Esophagus squamous epithelium (tissue), 5 donors: ENCODE results near the gene NDUFA11. TPM values are rescaled to one million over a fixed set of nuclear protein-coding genes. Genes with fewer than 3 reads are reported as not detected.

ENCODE experiments used
- DNase-seq: peaks from one replicate; lab custom pipeline; 2025; lab: John Stamatoyannopoulos, UW
- H3K27ac ChIP-seq, 4 donors: fragments of 200-600 bp; sonication (generic); one replicate each; pipeline ENCODE4 v1.5.1; 2016 to 2019; ENCODE audit warnings: mild to moderate bottlenecking in 1 of 4
- H3K27me3 ChIP-seq, 4 donors: fragments of 200-600 bp; sonication (generic); 1 replicate in 3 of 4; 2 replicates in 1 of 4; pipeline versions ENCODE4 v1.5.1 to v1.6.0; 2017 to 2021; ENCODE audit warnings: antibody characterized with exemption in 1 of 4
- H3K36me3 ChIP-seq, 3 donors: fragments of 200-600 bp; sonication (generic); one replicate each; pipeline ENCODE4 v1.5.1; 2016 to 2019
- H3K4me1 ChIP-seq, 3 donors: fragments of 200-600 bp; sonication (generic); one replicate each; pipeline ENCODE4 v1.5.1; 2017 to 2019
- H3K4me3 ChIP-seq, 4 donors: fragments of 200-600 bp; sonication (generic); 1 replicate in 3 of 4; 2 replicates in 1 of 4; pipeline ENCODE4 v1.5.1; 2016 to 2019; ENCODE audit warnings: mild to moderate bottlenecking in 2 of 4, moderate library complexity in 1 of 4
- H3K9me3 ChIP-seq, 3 donors: fragments of 200-600 bp; sonication (generic); one replicate each; pipeline ENCODE4 v1.5.1; 2016 to 2019
- POLR2A ChIP-seq, 4 donors: fragments of 450-650 bp; IDR thresholded peaks; one replicate each; pipeline ENCODE4 v1.6.1; 2017; ENCODE audit warnings: antibody characterized with exemption in 4 of 4, mild to moderate bottlenecking in 4 of 4, moderate library complexity in 3 of 4
- WGBS, 2 donors: methylation state at CpG; one replicate each; pipeline ENCODE4 v1.1.5; 2018; 5-methylcytosine and 5-hydroxymethylcytosine counted together
- intact Hi-C: fragments of 100-400 bp; cut with DNase I; formaldehyde crosslinking; loops from one replicate; pipeline ENCODE4 v1.15.0; 2022
- total RNA-seq, 4 donors: library from RNA; depleted of rRNA; stranded (reverse); fragments of >200 nt; gene quantifications; one replicate each; pipeline ENCODE4 v1.1.0, GENCODE V29; 2016
- TF ChIP-seq, protein P1 (sequence below), 6 experiments: fragments of 450-650 bp in 4 of 6; fragments of 200-600 bp in 2 of 6; sonication (generic) in 2 of 6; IDR thresholded peaks; one replicate each; pipeline ENCODE4 v1.5.1; 2016 to 2019; ENCODE audit warnings: antibody characterized with exemption in 6 of 6, mild to moderate bottlenecking in 4 of 6, moderate library complexity in 4 of 6
- donor health status: DM: yes; HTN: yes; CAD: no.

Gene NDUFA11
- total RNA-seq, 4 donors from 2014 or later, result 204 to 277 (median 234) TPM

DNA sequence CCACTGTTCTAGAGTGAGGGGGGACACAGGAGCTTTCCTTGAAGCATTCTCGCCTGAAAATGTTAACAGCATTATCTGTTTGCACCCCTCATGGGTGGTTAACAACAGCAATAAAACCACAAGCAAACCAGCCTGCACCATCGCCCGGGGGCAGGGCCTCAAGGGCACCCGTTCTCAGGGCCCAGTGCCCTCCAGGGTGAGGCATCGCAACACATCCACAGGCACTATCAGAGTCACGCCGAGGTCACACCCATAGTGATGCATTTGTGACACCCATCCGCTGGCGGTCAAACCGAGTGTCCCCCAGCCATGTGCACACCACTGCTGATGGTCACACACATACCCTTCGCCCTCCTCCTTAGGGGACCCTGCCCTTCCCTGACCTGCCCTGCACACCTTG lies 37.8 kb downstream of the NDUFA11 start:
- no peak overlapping the region for H3K27ac ChIP-seq
- H3K27me3 ChIP-seq, result peaks cover 0 to 23% (median 0%) of the 10 kb centered on the region in 4 donors
- H3K36me3 ChIP-seq, result no peaks in the 10 kb centered on the region
- H3K9me3 ChIP-seq, result no peaks in the 10 kb centered on the region
- TF ChIP-seq, protein P1, sequence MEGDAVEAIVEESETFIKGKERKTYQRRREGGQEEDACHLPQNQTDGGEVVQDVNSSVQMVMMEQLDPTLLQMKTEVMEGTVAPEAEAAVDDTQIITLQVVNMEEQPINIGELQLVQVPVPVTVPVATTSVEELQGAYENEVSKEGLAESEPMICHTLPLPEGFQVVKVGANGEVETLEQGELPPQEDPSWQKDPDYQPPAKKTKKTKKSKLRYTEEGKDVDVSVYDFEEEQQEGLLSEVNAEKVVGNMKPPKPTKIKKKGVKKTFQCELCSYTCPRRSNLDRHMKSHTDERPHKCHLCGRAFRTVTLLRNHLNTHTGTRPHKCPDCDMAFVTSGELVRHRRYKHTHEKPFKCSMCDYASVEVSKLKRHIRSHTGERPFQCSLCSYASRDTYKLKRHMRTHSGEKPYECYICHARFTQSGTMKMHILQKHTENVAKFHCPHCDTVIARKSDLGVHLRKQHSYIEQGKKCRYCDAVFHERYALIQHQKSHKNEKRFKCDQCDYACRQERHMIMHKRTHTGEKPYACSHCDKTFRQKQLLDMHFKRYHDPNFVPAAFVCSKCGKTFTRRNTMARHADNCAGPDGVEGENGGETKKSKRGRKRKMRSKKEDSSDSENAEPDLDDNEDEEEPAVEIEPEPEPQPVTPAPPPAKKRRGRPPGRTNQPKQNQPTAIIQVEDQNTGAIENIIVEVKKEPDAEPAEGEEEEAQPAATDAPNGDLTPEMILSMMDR (IDR thresholded peaks at IDR 0.05), result no peak
- TF ChIP-seq POLR2A (IDR thresholded peaks at IDR 0.05), result no peak
- H3K4me3 ChIP-seq, result no peak overlapping the region
- peaks cover 0 to 3% (median 0%) of the 10 kb centered on the region in 3 donors for H3K4me1 ChIP-seq
- 81 to 86% methylated on average over 8 to 10 of the region's 11 CpGs for WGBS, 2 donors
- intact Hi-C loops, result no loop called here
- no peak for DNase-seq

DNA sequence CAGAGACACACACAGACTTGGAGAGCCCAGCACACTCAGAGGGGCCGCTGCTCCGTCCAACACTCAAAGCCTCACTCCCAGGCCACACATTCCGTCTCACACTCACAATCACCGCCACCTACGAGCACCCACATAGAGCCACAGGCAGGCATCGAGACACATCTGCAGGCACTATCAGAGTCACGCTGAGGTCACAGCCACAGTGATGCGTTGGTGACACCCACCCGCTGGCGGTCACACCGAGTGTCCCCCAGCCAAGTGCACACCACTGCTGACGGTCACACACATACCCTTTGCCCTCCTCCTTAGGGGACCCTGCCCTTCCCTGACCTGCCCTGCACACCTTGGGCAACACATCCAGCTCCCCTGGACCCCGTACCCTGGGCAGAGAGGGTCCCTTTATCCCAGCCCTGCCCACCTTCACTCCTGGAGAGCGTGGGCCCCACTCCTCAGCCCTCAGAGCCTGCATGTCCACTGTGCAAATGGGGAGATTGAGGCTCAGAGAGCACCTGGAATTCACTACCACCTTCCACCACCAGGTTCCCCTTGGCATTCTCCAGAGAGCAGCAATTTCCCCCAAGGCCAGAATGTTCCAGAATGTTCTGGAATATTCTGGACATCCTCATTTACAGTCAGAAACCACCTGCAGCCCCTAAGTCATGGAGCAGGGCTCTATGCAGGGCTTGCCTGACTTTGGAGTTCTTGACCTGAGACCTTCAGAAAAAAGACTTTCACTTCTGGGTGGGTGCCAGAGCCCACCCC lies 38.7 kb downstream of the NDUFA11 start:
- 79 to 93% methylated on average over 7 to 10 of the region's 14 CpGs for WGBS, 2 donors
- Histone ChIP-seq H3K36me3 (no peaks in the 10 kb centered on the region), H3K4me1 (no peaks in the 10 kb centered on the region), H3K27me3 (peaks cover 0 to 23% (median 0%) of the 10 kb centered on the region in 4 donors), H3K9me3 (no peaks in the 10 kb centered on the region), H3K4me3 (no peak overlapping the region), H3K27ac (no peak overlapping the region)
- intact Hi-C loops, result no loop called here
- TF ChIP-seq, protein P1 (IDR thresholded peaks at IDR 0.05), result peak in 1 of 6 experiments; percentile 44
- no peak for TF ChIP-seq POLR2A (IDR thresholded peaks at IDR 0.05)
- DNase-seq, result no peak

DNA sequence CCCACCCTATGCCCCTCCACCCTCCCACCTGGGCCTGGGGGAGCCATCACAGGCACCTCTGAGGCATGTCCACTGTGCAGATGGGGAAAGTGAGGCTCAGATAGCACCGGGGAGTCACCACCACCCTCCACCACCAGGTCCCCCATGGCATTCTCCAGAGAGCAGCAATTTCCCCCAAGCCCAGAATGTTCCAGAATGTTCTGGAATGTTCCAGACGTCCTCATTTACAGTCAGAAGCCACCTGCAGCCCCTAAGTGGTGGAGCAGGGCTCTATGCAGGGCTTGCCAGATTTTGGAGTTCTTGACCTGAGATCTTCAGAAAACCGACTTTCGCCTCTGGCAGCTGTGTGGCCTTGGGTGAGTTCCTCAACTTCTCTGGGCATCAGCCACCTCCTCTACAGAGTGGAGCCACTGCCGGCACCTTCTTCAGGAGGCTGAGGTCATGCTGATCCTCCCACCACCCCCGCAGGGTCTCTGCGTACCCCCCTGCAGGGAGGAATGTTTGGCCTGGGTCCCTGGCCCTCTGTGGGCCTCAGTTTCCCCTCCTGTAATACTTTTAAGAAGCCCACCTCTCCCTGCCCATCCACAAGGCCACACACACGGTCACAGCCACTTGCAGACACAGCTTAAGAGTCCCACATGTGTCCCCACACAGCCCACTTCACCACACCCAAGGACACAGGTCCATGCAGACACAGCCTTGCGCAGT lies 39.4 kb downstream of the NDUFA11 start:
- intact Hi-C loops, result no loop called here
- 83 to 93% methylated on average over 2 to 4 of the region's 9 CpGs for WGBS, 2 donors

DNA sequence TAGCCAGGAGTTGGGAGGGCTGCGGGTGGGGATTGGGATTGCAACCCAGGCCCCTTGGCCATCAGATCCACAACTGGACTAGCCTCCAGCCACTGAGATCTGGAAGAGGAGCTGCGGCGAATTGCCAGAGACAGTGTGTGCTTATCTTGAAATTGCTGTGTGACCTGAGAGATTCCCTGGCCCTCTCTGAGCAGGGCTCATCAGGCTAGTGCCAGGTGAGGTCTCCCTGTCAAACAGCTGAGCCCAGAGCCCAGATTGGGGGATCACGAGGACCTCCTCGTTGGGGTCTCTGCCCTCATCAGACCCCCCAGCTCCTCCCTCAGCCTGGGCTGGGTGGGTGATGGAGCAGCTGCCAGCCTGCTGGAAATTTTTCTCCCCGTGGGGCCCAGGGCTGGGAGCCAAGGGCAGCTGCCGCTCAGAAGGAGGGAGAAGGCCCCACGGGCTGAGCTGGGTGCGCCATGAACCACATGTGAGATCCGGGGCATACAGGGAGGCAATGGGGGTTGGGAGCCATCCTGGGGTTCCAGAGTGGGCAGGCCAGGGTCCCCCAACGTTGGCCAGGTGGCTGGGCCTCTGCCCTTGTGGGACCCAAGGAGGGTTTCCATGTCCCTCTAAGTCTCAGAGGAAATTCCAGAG lies 40.4 kb downstream of the NDUFA11 start:
- Histone ChIP-seq H3K27me3 (peaks cover 0 to 23% (median 0%) of the 10 kb centered on the region in 4 donors), H3K9me3 (no peaks in the 10 kb centered on the region), H3K36me3 (no peaks in the 10 kb centered on the region), H3K27ac (no peak overlapping the region), H3K4me1 (no peaks in the 10 kb centered on the region), H3K4me3 (no peak overlapping the region)
- no peak for DNase-seq
- intact Hi-C loops, result no loop called here
- WGBS, 2 donors, result 60% methylated on average over 1 of the region's 11 CpGs; no CpG with 5 or more reads in 1 of the 2 donors
- TF ChIP-seq, protein P1 (IDR thresholded peaks at IDR 0.05), result no peak
- TF ChIP-seq POLR2A (IDR thresholded peaks at IDR 0.05), result no peak

More for the DNA sequence above, 39.4 kb downstream of the NDUFA11 start:
- Histone ChIP-seq H3K4me1 (no peaks in the 10 kb centered on the region), H3K27me3 (peaks cover 0 to 23% (median 0%) of the 10 kb centered on the region in 4 donors), H3K4me3 (no peak overlapping the region), H3K9me3 (no peaks in the 10 kb centered on the region), H3K36me3 (no peaks in the 10 kb centered on the region), H3K27ac (no peak overlapping the region)
- TF ChIP-seq, protein P1 (IDR thresholded peaks at IDR 0.05), result no peak
- no peak for TF ChIP-seq POLR2A (IDR thresholded peaks at IDR 0.05)
- no peak for DNase-seq
